ENCODE data around the gene B4GALT5.

B4GALT5 gene

GRCh38 chr20:49665796-49666195 is 47.9 kb downstream of the B4GALT5 start:
- no peak for DNase-seq
- no peak overlapping the region for H3K4me3 ChIP-seq (ENCODE audit: low read depth, low read length)
- peaks cover 30% of the 10 kb centered on the region for H3K4me1 ChIP-seq
- H3K36me3 ChIP-seq, result no peaks in the 10 kb centered on the region; the same call in 1 of the 2 replicates
- no peaks in the 10 kb centered on the region for H3K27me3 ChIP-seq
- no peak for TF ChIP-seq CTCF (IDR thresholded peaks at IDR 0.05; ENCODE audit: low read depth, low read length)
- no peaks in the 10 kb centered on the region for H3K9me3 ChIP-seq

- Histone ChIP-seq H3K9me3 (no peaks in the 10 kb centered on the region), H3K4me3 (ENCODE audit: low read depth, low read length) (no peak overlapping the region), H3K27me3 (no peaks in the 10 kb centered on the region), H3K36me3 (no peaks in the 10 kb centered on the region; the same call in 1 of the 2 replicates), H3K4me1 (peaks cover 26% of the 10 kb centered on the region)
- TF ChIP-seq CTCF (IDR thresholded peaks at IDR 0.05; ENCODE audit: low read depth, low read length), result no peak
- DNase-seq, result no peak
Observed at GRCh38 chr20:49664612-49665313, 48.9 kb downstream of the B4GALT5 start.

- Histone ChIP-seq H3K36me3 (no peaks in the 10 kb centered on the region), H3K27me3 (no peaks in the 10 kb centered on the region), H3K4me1 (peaks cover 35% of the 10 kb centered on the region), H3K9me3 (no peaks in the 10 kb centered on the region), H3K4me3 (ENCODE audit: low read depth, low read length) (no peak overlapping the region)
- TF ChIP-seq CTCF (IDR thresholded peaks at IDR 0.05; ENCODE audit: low read depth, low read length), result no peak
- no peak for DNase-seq
Observed at GRCh38 chr20:49663112-49663511, 50.6 kb downstream of the B4GALT5 start.

- H3K36me3 ChIP-seq, result no peaks in the 10 kb centered on the region
- H3K27me3 ChIP-seq, result no peaks in the 10 kb centered on the region
- H3K9me3 ChIP-seq, result no peaks in the 10 kb centered on the region
- H3K4me1 ChIP-seq, result peaks cover 34% of the 10 kb centered on the region
- no peak for DNase-seq
- TF ChIP-seq CTCF (IDR thresholded peaks at IDR 0.05; ENCODE audit: low read depth, low read length), result no peak
- no peak overlapping the region for H3K4me3 ChIP-seq (ENCODE audit: low read depth, low read length)
Observed at GRCh38 chr20:49661560-49662329, 51.9 kb downstream of the B4GALT5 start.

GRCh38 chr20:49660912-49661311 is 52.8 kb downstream of the B4GALT5 start:
- Histone ChIP-seq H3K4me3 (ENCODE audit: low read depth, low read length) (no peak overlapping the region), H3K36me3 (peaks cover 7% of the 10 kb centered on the region), H3K27me3 (no peaks in the 10 kb centered on the region), H3K4me1 (peaks cover 29% of the 10 kb centered on the region), H3K9me3 (no peaks in the 10 kb centered on the region)
- no peak for DNase-seq
- no peak for TF ChIP-seq CTCF (IDR thresholded peaks at IDR 0.05; ENCODE audit: low read depth, low read length)

- TF ChIP-seq CTCF (IDR thresholded peaks at IDR 0.05; ENCODE audit: low read depth, low read length), result no peak
- Histone ChIP-seq H3K27me3 (no peaks in the 10 kb centered on the region), H3K4me3 (ENCODE audit: low read depth, low read length) (no peak overlapping the region), H3K4me1 (peaks cover 29% of the 10 kb centered on the region), H3K36me3 (peaks cover 23% of the 10 kb centered on the region), H3K9me3 (no peaks in the 10 kb centered on the region)
- no peak for DNase-seq
Observed at GRCh38 chr20:49659056-49659455, 54.6 kb downstream of the B4GALT5 start.

Measured in BE2C (cell line).